Spleen (tissue), 11 donors: ENCODE results near the gene WDCP. TPM values are rescaled to one million over a fixed set of nuclear protein-coding genes. Genes with fewer than 3 reads are reported as not detected.

Source experiments
- DNase-seq: peaks from one replicate; pipeline ENCODE4 v3.0.0-alpha.2; 2020
- H3K27ac ChIP-seq, 8 donors: fragments of 200-600 bp; sonication (generic) in 7 of 8; 1 replicate in 4 of 8; 2 replicates in 4 of 8; pipeline versions ENCODE4 v1.5.0 to v1.8.0; 2016 to 2021; ENCODE audit warnings: inconsistent platforms in 4 of 8, mild to moderate bottlenecking in 4 of 8, moderate library complexity in 1 of 8
- H3K27me3 ChIP-seq, 7 donors: fragments of 200-600 bp; sonication (generic) in 6 of 7; replicated peaks in 1 of 7; 1 replicate in 4 of 7; 2 replicates in 3 of 7; pipeline versions ENCODE4 v1.5.0 to v1.8.0; 2016 to 2021; ENCODE audit warnings: inconsistent platforms in 3 of 7, mild to moderate bottlenecking in 1 of 7
- H3K36me3 ChIP-seq, 6 donors: fragments of 200-600 bp; sonication (generic) in 5 of 6; 1 replicate in 4 of 6; 2 replicates in 2 of 6; pipeline versions ENCODE4 v1.5.0 to v1.8.0; 2016 to 2021; ENCODE audit warnings: inconsistent platforms in 2 of 6
- H3K4me1 ChIP-seq, 6 donors: fragments of 200-600 bp; sonication (generic) in 5 of 6; 1 replicate in 3 of 6; 2 replicates in 3 of 6; pipeline versions ENCODE4 v1.5.0 to v1.8.0; 2016 to 2021; ENCODE audit warnings: inconsistent platforms in 3 of 6
- H3K4me3 ChIP-seq, 8 donors: fragments of 200-600 bp; sonication (generic) in 7 of 8; 1 replicate in 4 of 8; 2 replicates in 4 of 8; pipeline versions ENCODE4 v1.5.0 to v1.8.0; 2016 to 2021; ENCODE audit warnings: inconsistent platforms in 4 of 8, mild to moderate bottlenecking in 4 of 8, moderate library complexity in 2 of 8
- H3K9me3 ChIP-seq, 8 donors: fragments of 200-600 bp; sonication (generic) in 7 of 8; 1 replicate in 4 of 8; 2 replicates in 4 of 8; pipeline versions ENCODE4 v1.5.0 to v1.8.0; 2016 to 2021; ENCODE audit warnings: inconsistent platforms in 4 of 8
- CTCF ChIP-seq, 11 experiments: fragments of 200-600 bp in 7 of 11; fragments of 450-650 bp in 4 of 11; sonication (generic) in 4 of 11; IDR thresholded peaks in 8 of 11; conservative IDR thresholded peaks in 3 of 11; 1 replicate in 7 of 11; 2 replicates in 4 of 11; pipeline versions ENCODE4 v1.4.0 to v1.8.0; 2016 to 2021; ENCODE audit warnings: antibody characterized with exemption in 11 of 11, inconsistent platforms in 4 of 11, mild to moderate bottlenecking in 1 of 11
- POLR2A ChIP-seq, 3 donors: fragments of 450-650 bp; IDR thresholded peaks; one replicate each; pipeline ENCODE4 v1.5.1; 2017; ENCODE audit warnings: antibody characterized with exemption in 3 of 3, mild to moderate bottlenecking in 1 of 3
- POLR2AphosphoS5 ChIP-seq, 3 donors: sonication (generic); formaldehyde crosslinking; IDR thresholded peaks; one replicate each; pipeline ENCODE4 v1.5.1; 2017; ENCODE audit warnings: antibody characterized with exemption in 3 of 3
- WGBS, 5 donors: extraction: QIAGEN DNeasy Blood & Tissue Kit in 3 of 5; methylation state at CpG; one replicate each; pipeline versions ENCODE4 v1.1.5 to v1.1.7; 2013 to 2018; 5-methylcytosine and 5-hydroxymethylcytosine counted together
- intact Hi-C: fragments of 100-400 bp; cut with DNase I; formaldehyde crosslinking; loops from one replicate; pipeline ENCODE4 v1.15.0; 2023; ENCODE audit warnings: low total_unique reads
- polyA plus RNA-seq, 3 donors: library from polyadenylated mRNA; stranded (reverse); fragments of 200-250 nt; gene quantifications; one replicate each; pipeline ENCODE4 v1.2.1, GENCODE V29; 2013
- total RNA-seq, 7 donors: library from RNA; depleted of rRNA in 3 of 7; stranded (reverse); fragments of >200 nt in 3 of 7; fragmentation: NEBNext Ultra II Directional in 4 of 7; extraction: Animal tissue kit (Norgen Biotek cat#: 25700) in 4 of 7; gene quantifications; one replicate each; pipeline versions ENCODE4 v1.1.0 to v1.2.1, GENCODE V29; 2016 to 2021
- donor health status: healthy with polysubstance abuse.
- donor health status: DM: no; HTN: no; CAD: no; lungs with moderate emphysema.
- donor health status: DM: no; HTN: no; CAD: no.
- donor health status: Bipolar disorder and iron deficiency.
- donor health status: healthy.
- donor health status: DM: no; HTN: no; CAD: no.
- donor health status: DM: yes; HTN: yes; CAD: no.

Gene WDCP
- total and polyA plus RNA-seq, 10 donors: 2.9 to 13.1 (median 9.0) TPM

GRCh38 chr2:24011250-24012104 lies 35.7 kb downstream of the WDCP start:
- 55 to 72% (median 66%) methylated on average over 7 of the region's 7 CpGs for WGBS, 5 donors
- no peak for TF ChIP-seq CTCF (IDR thresholded peaks at IDR 0.05 in 8 of 11, conservative IDR thresholded peaks at IDR 0.05 in 3 of 11)
- no peak for TF ChIP-seq POLR2A (IDR thresholded peaks at IDR 0.05)
- TF ChIP-seq POLR2AphosphoS5 (IDR thresholded peaks at IDR 0.05): no peak
- Histone ChIP-seq H3K27me3 (peaks cover 0 to 35% (median 22%) of the 10 kb centered on the region in 7 donors), H3K4me1 (peaks cover 3 to 19% (median 13%) of the 10 kb centered on the region in 6 donors), H3K36me3 (no peaks in the 10 kb centered on the region), H3K4me3 (peak overlapping the region in 1 of 8 donors; percentile 33), H3K9me3 (no peaks in the 10 kb centered on the region), H3K27ac (no peak overlapping the region)
- DNase-seq: no peak
- intact Hi-C loops: no loop called here

- Histone ChIP-seq H3K27me3 (peaks cover 0 to 35% (median 22%) of the 10 kb centered on the region in 7 donors), H3K4me1 (peaks cover 3 to 19% (median 13%) of the 10 kb centered on the region in 6 donors), H3K4me3 (peak overlapping the region in 6 of 8 donors; percentile 16 to 64 (median 26)), H3K36me3 (no peaks in the 10 kb centered on the region), H3K9me3 (no peaks in the 10 kb centered on the region), H3K27ac (peak overlapping the region in 1 of 8 donors; percentile 26)
- no peak for DNase-seq
- intact Hi-C loops: no loop called here
- no peak for TF ChIP-seq POLR2AphosphoS5 (IDR thresholded peaks at IDR 0.05)
- TF ChIP-seq POLR2A (IDR thresholded peaks at IDR 0.05): no peak
- no peak for TF ChIP-seq CTCF (IDR thresholded peaks at IDR 0.05 in 8 of 11, conservative IDR thresholded peaks at IDR 0.05 in 3 of 11)
- 48 to 74% (median 61%) methylated on average over 16 to 37 of the region's 37 CpGs for WGBS, 5 donors
Observed at GRCh38 chr2:24010477-24011249, 36.5 kb downstream of the WDCP start.

- Histone ChIP-seq H3K27ac (peak within 1 kb of the TSS in 1 of 8 donors; percentile 26), H3K4me3 (peak within 1 kb of the TSS; percentile 15 to 64 (median 24)), H3K4me1 (peaks cover 3 to 19% (median 13%) of the 10 kb centered on the region in 6 donors), H3K36me3 (no peaks in the 10 kb centered on the region), H3K9me3 (no peaks in the 10 kb centered on the region), H3K27me3 (peaks cover 0 to 35% (median 22%) of the 10 kb centered on the region in 7 donors)
- DNase-seq: no peak
- TF ChIP-seq CTCF (IDR thresholded peaks at IDR 0.05 in 8 of 11, conservative IDR thresholded peaks at IDR 0.05 in 3 of 11) (no peak), POLR2A (IDR thresholded peaks at IDR 0.05) (no peak), POLR2AphosphoS5 (IDR thresholded peaks at IDR 0.05) (no peak)
- 3 to 13% (median 4%) methylated on average over 23 to 75 of the region's 75 CpGs for WGBS, 5 donors
- intact Hi-C loops: no loop called here
Observed at GRCh38 chr2:24009680-24010476, 37.3 kb downstream of the WDCP start, which contains the start of gene MFSD2B. TSS of gene MFSD2B (plus strand) at chr2:24010085. CDS start at chr2:24010097, 12 bp downstream.
